Mesothelial cell of epicardium (in vitro differentiated cells): ENCODE measurements around the gene DPP6. TPM values are rescaled to one million over a fixed set of nuclear protein-coding genes. Genes with fewer than 3 reads are reported as not detected.
"Not testable (repeated sequence)": the region's sequence is repeated elsewhere in the genome, so short reads cannot be mapped to it uniquely, and the experiment has no call there.

Experiments
- DNase-seq, 2 experiments: peaks; one replicate each; pipeline ENCODE4 v3.0.0; 2021; ENCODE audit warnings: low spot score in 2 of 2; ENCODE audit not compliant: unreplicated experiment in 2 of 2
- H3K27ac Mint-ChIP-seq: 2 replicates; pipeline ENCODE4 v1.8.0; 2021; ENCODE audit warnings: mixed read lengths
- H3K27me3 Mint-ChIP-seq: 2 replicates; pipeline ENCODE4 v1.8.0; 2021; ENCODE audit warnings: low read depth, mixed read lengths
- H3K36me3 Mint-ChIP-seq: 2 replicates; pipeline ENCODE4 v1.8.0; 2021; ENCODE audit warnings: mixed read lengths
- H3K4me1 Mint-ChIP-seq: 2 replicates; pipeline ENCODE4 v1.8.0; 2021; ENCODE audit warnings: mixed read lengths
- H3K4me3 Mint-ChIP-seq: 2 replicates; pipeline ENCODE4 v1.8.0; 2021; ENCODE audit warnings: mild to moderate bottlenecking, moderate library complexity, mixed read lengths
- H3K9me3 Mint-ChIP-seq: 2 replicates; pipeline ENCODE4 v1.8.0; 2021; ENCODE audit warnings: mixed read lengths
- total RNA-seq: library from RNA; stranded (reverse); gene quantifications from 3 replicates; pipeline ENCODE4 v1.2.1, GENCODE V29; 2021
- TF ChIP-seq, protein P1 (sequence below): fragments of 200-600 bp; sonication (generic); IDR thresholded peaks from one replicate; pipeline ENCODE4 v1.5.0; 2021; ENCODE audit warnings: antibody characterized with exemption; ENCODE audit not compliant: unreplicated experiment

DPP6 gene
- total RNA-seq, 1 donor from 2014 or later = 0.09 TPM

DNA sequence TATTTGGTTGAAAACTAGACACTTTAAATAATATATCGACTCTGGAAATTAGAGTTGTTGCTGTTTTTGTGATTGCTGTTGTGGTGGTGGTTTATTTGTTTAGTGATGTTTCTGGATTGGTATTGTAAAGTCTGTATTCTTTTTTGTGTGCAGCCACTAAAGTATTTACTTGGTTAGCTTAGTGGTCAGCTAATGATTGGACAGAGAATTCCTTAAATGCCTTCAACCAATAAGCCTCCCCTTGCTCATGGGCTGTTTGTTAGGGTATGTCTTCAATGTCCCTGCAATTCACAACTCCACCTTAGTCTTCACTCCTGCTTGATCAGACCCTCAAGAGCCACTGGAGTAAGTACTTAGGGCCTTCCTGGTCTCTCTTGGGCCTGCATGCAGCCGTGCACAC, 879.7 kb downstream of the DPP6 start:
- H3K36me3 Mint-ChIP-seq = peaks cover 13% of the 10 kb centered on the region
- H3K4me3 Mint-ChIP-seq = no peak overlapping the region
- TF ChIP-seq, protein P1, sequence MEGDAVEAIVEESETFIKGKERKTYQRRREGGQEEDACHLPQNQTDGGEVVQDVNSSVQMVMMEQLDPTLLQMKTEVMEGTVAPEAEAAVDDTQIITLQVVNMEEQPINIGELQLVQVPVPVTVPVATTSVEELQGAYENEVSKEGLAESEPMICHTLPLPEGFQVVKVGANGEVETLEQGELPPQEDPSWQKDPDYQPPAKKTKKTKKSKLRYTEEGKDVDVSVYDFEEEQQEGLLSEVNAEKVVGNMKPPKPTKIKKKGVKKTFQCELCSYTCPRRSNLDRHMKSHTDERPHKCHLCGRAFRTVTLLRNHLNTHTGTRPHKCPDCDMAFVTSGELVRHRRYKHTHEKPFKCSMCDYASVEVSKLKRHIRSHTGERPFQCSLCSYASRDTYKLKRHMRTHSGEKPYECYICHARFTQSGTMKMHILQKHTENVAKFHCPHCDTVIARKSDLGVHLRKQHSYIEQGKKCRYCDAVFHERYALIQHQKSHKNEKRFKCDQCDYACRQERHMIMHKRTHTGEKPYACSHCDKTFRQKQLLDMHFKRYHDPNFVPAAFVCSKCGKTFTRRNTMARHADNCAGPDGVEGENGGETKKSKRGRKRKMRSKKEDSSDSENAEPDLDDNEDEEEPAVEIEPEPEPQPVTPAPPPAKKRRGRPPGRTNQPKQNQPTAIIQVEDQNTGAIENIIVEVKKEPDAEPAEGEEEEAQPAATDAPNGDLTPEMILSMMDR = no peak
- no peak overlapping the region for H3K27ac Mint-ChIP-seq
- H3K9me3 Mint-ChIP-seq = peaks cover 29% of the 10 kb centered on the region
- H3K4me1 Mint-ChIP-seq = peaks cover 12% of the 10 kb centered on the region
- DNase-seq = no peak
- peaks cover 2% of the 10 kb centered on the region for H3K27me3 Mint-ChIP-seq

DNA sequence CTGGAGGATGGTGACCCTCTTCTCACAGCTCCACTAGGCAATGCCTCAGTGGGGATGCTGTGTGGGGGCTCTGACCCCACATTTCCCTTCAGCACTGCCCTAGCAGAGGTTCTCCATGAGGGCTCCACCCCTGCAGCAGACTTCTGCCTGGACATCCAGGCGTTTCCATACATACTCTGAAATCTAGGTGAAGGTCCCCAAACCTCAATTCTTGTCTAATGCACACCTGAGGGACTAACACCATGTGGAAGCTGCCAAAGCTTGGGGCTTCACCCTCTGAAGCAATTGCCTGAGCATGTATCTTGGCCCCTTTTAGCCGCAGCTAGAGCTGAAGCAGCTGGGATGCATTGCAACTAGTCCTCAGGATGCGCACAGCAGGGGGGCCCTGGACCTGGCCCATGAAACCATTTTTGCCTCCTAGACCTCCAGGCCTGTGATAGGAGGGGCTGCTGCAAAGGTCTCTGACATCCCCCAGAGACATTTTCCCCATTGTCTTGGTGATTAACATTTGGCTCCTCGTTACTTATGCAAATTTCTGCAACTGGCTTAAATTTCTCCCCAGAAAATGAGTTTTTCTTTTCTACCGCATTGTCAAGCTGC, 882.3 kb downstream of the DPP6 start:
- H3K9me3 Mint-ChIP-seq = peaks cover 44% of the 10 kb centered on the region

DNA sequence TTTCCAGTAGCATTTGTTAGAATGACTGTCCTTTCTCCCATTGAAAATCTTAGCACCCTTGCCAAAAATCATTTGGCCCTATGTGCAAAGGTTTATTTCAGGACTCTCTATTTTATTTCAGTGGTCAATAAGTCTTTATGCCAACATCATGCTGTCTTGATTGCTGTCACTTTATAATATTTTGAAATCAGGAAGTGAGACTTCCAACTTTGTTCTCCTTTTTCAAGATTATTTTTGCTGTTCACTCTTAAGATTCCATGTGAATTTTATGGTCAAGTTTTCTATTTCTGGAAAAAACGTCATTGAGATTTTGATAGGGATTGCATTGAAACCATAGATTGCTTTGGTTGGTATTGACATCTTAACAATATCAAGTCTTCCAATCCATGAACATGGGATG, 885.6 kb downstream of the DPP6 start:
- peaks cover 55% of the 10 kb centered on the region for H3K9me3 Mint-ChIP-seq
- no peak for DNase-seq
- TF ChIP-seq, protein P1 = no peak
- no peaks in the 10 kb centered on the region for H3K4me1 Mint-ChIP-seq
- H3K36me3 Mint-ChIP-seq = peaks cover 28% of the 10 kb centered on the region
- H3K4me3 Mint-ChIP-seq = no peak overlapping the region
- no peak overlapping the region for H3K27ac Mint-ChIP-seq
- no peaks in the 10 kb centered on the region for H3K27me3 Mint-ChIP-seq

More for the DNA sequence above, 882.3 kb downstream of the DPP6 start:
- not testable (repeated sequence) for H3K27me3 Mint-ChIP-seq, H3K4me3 Mint-ChIP-seq, H3K4me1 Mint-ChIP-seq, DNase-seq, H3K27ac Mint-ChIP-seq
- peaks cover 13% of the 10 kb centered on the region for H3K36me3 Mint-ChIP-seq

DNA sequence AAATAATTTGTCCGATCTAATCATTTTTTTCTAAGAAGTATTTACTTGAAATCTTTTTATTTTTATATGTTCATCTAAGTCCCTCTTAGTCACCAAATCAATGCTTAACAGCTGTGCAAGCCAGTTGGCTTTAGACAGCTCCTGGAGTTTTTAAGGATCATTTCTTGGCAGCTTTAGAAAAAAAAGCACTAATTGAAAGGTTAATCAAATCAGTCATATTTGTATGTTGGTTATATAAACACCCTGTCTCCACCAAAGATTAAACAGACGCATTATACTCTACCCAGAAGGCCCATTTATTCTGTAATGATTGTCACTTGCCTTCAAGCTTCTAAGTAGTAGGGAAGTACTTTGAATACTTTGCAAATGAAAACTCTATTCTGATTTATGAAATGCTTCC, 890.5 kb downstream of the DPP6 start:
- TF ChIP-seq, protein P1 = no peak
- Mint-ChIP-seq H3K4me3 (no peak overlapping the region), H3K27ac (no peak overlapping the region), H3K9me3 (peaks cover 26% of the 10 kb centered on the region), H3K4me1 (peaks cover 8% of the 10 kb centered on the region), H3K36me3 (peaks cover 25% of the 10 kb centered on the region), H3K27me3 (no peaks in the 10 kb centered on the region)
- DNase-seq = no peak
